Activated B cell treated with CpG ODN at 0.5 μM for 24 hours (primary cell): ENCODE data around the gene SPTLC2. TPM values are rescaled to one million over a fixed set of nuclear protein-coding genes. Genes with fewer than 3 reads are reported as not detected.
A peak's percentile ranks its signal among the peaks of the same experiment; 100 is the strongest.

Source experiments
- ATAC-seq: fragments of 200-7000 bp; cut with Tn5 transposase; one replicate; pipeline ENCODE4 v1.10.0; 2021; ENCODE audit warnings: low read depth, mild to moderate bottlenecking, moderate library complexity
- CTCF ChIA-PET: fragments of 350-600 bp; sonication (Branson Sonifier 250); formaldehyde crosslinking; loops from one replicate; lab custom pipeline; 2021; ENCODE audit warnings: antibody characterized with exemption; lab: Charles Lee
- POLR2A ChIA-PET: fragments of 350-600 bp; sonication (Branson Sonifier 250); formaldehyde crosslinking; loops from one replicate; lab custom pipeline; 2021; ENCODE audit warnings: antibody characterized with exemption; lab: Charles Lee
- DNase-seq: peaks from one replicate; pipeline ENCODE4 v3.0.0; 2022
- H3K27ac Mint-ChIP-seq: one replicate; pipeline ENCODE4 v1.8.0; 2020; ENCODE audit warnings: mixed read lengths
- H3K27me3 Mint-ChIP-seq: one replicate; pipeline ENCODE4 v1.8.0; 2021; ENCODE audit warnings: mixed read lengths
- H3K36me3 Mint-ChIP-seq: one replicate; pipeline ENCODE4 v1.8.0; 2021; ENCODE audit warnings: low read depth, mixed read lengths
- H3K4me1 Mint-ChIP-seq: one replicate; pipeline ENCODE4 v1.8.0; 2021; ENCODE audit warnings: mixed read lengths
- H3K4me3 Mint-ChIP-seq: one replicate; pipeline ENCODE4 v1.8.0; 2020; ENCODE audit warnings: mild to moderate bottlenecking, mixed read lengths
- H3K9me3 Mint-ChIP-seq: one replicate; pipeline ENCODE4 v1.8.0; 2020; ENCODE audit warnings: mixed read lengths
- intact Hi-C: fragments of 100-400 bp; cut with micrococcal nuclease; formaldehyde crosslinking; loops from one replicate; pipeline ENCODE4 v1.15.1; 2024
- total RNA-seq: library from RNA; stranded (reverse); gene quantifications from 2 replicates; pipeline ENCODE4 v1.2.3, GENCODE V29; 2022
- TF ChIP-seq, protein P1 (sequence below): fragments of 200-600 bp; IDR thresholded peaks from one replicate; pipeline ENCODE4 v1.8.0; 2022; ENCODE audit warnings: antibody characterized with exemption, mild to moderate bottlenecking

Gene SPTLC2
- total RNA-seq, 1 donor from 2014 or later = 43.8 TPM

DNA sequence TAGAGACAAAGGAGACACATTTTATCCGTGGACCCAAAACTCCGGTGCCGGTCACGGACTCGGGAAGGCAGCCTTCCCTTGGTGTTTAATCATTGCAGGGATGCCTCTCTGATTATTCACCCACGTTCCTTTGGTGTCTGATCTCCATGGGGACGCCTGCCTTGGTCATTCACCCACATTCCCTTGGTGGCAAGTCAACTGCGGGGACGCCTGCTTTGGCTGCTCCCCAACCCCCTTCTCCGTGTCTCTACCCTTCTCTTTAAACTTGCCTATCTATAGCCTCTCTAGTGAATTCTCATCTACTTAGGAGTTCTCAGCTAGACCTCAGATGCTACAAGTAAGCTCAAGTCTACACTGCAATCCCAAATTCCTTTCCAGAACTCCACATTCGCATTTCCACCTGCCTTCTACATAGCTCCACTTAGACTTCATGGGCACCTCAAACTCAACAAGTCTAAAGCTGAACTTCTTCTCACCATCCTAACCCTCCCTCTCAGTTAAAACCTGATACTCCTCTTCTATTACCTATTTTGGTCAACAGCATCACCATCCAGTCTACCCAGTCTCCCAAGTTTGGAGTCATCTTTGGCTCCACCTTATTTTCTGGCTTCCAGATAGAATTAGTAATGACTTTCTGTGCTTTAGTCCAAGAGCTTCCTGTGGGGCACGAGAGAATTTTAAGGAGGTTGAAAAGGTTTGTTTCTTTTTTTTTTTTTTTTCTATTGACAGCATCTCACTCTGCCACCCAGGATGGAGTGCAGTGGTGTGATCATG lies 14.4 kb downstream of the SPTLC2 start:
- intact Hi-C loops = no loop called here
- Mint-ChIP-seq H3K9me3 (no peaks in the 10 kb centered on the region), H3K4me3 (no peak overlapping the region), H3K36me3 (peaks cover 8% of the 10 kb centered on the region), H3K27me3 (no peaks in the 10 kb centered on the region), H3K4me1 (peaks cover 70% of the 10 kb centered on the region), H3K27ac (peak overlapping the region; percentile 15)
- CTCF ChIA-PET = no interaction called here
- DNase-seq (no peak), ATAC-seq (no peak)
- POLR2A ChIA-PET = interaction anchor here (0.6 to 1.4 kb wide), 3 partner anchors 11 to 21 kb away, joined by 3 to 7 read pairs (median 3); no protein-coding TSS in a partner anchor
- TF ChIP-seq, protein P1, sequence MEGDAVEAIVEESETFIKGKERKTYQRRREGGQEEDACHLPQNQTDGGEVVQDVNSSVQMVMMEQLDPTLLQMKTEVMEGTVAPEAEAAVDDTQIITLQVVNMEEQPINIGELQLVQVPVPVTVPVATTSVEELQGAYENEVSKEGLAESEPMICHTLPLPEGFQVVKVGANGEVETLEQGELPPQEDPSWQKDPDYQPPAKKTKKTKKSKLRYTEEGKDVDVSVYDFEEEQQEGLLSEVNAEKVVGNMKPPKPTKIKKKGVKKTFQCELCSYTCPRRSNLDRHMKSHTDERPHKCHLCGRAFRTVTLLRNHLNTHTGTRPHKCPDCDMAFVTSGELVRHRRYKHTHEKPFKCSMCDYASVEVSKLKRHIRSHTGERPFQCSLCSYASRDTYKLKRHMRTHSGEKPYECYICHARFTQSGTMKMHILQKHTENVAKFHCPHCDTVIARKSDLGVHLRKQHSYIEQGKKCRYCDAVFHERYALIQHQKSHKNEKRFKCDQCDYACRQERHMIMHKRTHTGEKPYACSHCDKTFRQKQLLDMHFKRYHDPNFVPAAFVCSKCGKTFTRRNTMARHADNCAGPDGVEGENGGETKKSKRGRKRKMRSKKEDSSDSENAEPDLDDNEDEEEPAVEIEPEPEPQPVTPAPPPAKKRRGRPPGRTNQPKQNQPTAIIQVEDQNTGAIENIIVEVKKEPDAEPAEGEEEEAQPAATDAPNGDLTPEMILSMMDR = no peak

DNA sequence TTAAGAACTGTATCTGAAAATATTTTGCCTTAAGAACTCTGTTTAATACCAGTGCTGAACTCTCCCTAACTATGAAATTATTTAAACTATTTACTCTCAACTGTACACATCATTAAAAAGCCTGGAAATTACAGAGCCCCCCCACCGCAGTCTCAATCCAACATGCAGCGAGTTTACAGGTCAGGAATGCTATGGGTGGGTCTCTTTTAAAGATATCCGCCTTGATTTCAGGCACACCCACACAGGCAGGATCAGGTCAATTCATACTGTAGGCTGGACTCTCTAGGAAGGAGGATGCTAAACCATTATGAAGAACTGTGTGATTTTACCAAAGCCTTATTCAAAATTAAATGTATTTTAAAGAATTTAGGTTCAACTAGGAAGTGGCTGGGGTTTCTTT lies 16.5 kb downstream of the SPTLC2 start:
- intact Hi-C loops = no loop called here
- DNase-seq (no peak), ATAC-seq (no peak)
- Mint-ChIP-seq H3K27ac (peak overlapping the region; percentile 69), H3K9me3 (no peaks in the 10 kb centered on the region), H3K36me3 (peaks cover 23% of the 10 kb centered on the region), H3K4me3 (no peak overlapping the region), H3K27me3 (no peaks in the 10 kb centered on the region), H3K4me1 (peaks cover 70% of the 10 kb centered on the region)
- ChIA-PET POLR2A (no interaction called here), CTCF (no interaction called here)
- TF ChIP-seq, protein P1 = no peak

DNA sequence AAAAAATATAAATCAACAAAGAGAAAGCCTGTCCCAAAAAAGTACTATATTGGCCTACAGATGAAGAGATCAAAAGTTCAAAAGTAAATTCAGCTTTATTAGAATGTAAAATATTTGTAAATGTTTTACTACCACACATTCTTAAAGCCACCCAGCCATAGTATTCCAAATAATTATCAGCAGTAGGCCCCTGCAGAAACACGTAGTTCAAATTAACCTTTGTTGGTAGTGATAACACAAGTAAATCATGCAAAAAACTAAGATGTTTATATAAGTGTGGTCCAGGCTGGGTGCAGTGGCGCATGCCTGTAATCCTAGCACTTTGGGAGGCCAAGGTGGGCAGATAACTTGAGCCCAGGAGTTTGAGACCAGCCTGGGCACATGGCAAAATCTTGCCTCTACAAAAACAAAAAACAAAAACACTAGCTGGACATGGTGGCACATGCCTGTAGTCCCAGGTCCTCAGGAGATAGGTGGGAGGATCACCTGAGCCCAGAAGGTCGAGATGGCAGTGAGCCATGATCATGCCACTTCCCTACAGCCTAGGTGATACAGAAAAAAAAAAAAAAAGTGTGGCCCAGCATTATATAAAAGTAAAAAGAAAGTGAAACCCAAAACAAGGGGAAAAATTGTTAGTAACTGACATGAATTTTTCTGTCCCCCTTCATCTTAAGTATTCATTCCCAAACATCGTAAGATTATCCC lies 17.9 kb downstream of the SPTLC2 start:
- Mint-ChIP-seq H3K36me3 (peaks cover 26% of the 10 kb centered on the region), H3K4me3 (peak overlapping the region; percentile 61), H3K27ac (peak overlapping the region; percentile 83), H3K27me3 (no peaks in the 10 kb centered on the region), H3K9me3 (no peaks in the 10 kb centered on the region), H3K4me1 (peaks cover 76% of the 10 kb centered on the region)
- DNase-seq (no peak), ATAC-seq (peak; percentile 63)
- ChIA-PET CTCF (no interaction called here), POLR2A (interaction anchor here (0.6 to 1.4 kb wide), 3 partner anchors 9 to 501 kb away, joined by 4 to 5 read pairs (median 5); no protein-coding TSS in a partner anchor)
- intact Hi-C loops = no loop called here
- TF ChIP-seq, protein P1 = no peak

DNA sequence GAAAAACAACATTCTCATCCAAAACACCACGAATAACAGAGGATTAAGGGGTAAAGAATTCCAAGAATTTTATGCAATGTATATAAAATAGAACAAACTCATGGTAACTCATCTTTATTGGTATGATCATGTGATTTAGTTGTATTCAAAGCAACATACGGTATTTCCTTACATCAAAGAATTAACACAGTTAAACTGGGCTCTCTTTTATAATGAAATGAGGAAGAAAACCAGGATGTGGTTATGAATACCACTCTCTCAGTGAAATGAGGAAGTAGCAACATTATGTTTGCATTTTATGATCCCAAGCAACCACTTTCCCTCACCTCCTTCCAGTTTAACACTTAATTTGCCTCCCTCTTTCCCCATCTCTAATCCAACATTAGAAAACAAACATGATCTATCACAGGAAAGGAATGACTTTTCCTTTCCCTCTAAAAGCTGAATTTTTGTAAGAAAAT lies 22.9 kb downstream of the SPTLC2 start:
- Mint-ChIP-seq H3K27ac (peak overlapping the region; percentile 95), H3K9me3 (no peaks in the 10 kb centered on the region), H3K27me3 (no peaks in the 10 kb centered on the region), H3K4me1 (peaks cover 90% of the 10 kb centered on the region), H3K4me3 (peak overlapping the region; percentile 78), H3K36me3 (peaks cover 30% of the 10 kb centered on the region)
- ChIA-PET POLR2A (interaction anchor here (0.6 to 2.1 kb wide), 7 partner anchors 11 to 562 kb away, joined by 3 to 14 read pairs (median 3); partner anchors contain the start of gene SPTLC2), CTCF (no interaction called here)
- intact Hi-C loops = loop anchor here (1.0 kb wide), 3 partner anchors 23 to 469 kb away; partner anchors contain the start of genes AHSA1 and SPTLC2
- TF ChIP-seq, protein P1 = no peak
- DNase-seq = no peak
- peak; percentile 72 for ATAC-seq
